Measurements from ENCODE around the gene S100A13. TPM values are rescaled to one million over a fixed set of nuclear protein-coding genes. Genes with fewer than 3 reads are reported as not detected.
"Not testable (repeated sequence)": the region's sequence is repeated elsewhere in the genome, so short reads cannot be mapped to it uniquely, and the experiment has no call there.

Gene S100A13
- total RNA-seq, 1 donor from 2014 or later: 200 TPM

DNA sequence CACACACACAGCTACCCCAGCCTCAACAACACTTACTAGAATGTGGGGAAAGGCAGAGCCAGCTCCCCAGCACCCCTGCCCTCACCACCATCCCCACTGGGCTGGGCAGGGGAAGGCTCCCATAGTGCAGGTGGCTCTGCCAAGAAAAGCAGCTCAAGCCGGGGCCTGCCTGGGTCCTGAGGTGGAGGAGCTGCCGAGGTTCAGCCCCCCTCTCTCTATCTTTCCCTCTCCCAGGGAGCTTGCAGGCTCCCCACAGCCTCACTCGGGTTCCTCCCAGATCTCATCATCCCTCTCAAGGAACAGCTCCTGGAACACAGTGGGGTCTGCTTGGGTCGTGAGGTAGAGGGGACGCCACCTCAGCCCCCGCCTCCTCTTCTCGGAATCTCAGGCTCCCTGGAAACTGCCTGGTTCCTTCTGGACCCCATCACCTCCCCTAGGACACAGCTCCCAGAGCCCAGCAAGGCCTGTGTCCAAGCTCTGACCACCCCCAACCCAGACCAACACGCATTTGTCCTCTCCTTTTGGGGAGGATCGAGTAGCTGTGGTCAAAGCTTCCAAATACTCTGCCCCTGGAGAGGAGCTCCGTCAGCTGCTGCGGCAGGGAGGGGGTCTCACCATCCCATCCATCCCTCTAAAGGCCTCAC is 15.1 kb downstream of the S100A13 start:
- intact Hi-C loops (cut with DNase I): no loop called here
- no peak for DNase-seq (ENCODE audit: low spot score)

- intact Hi-C loops (cut with DNase I): no loop called here
- no peak for DNase-seq (ENCODE audit: low spot score)
These were observed 15.9 kb downstream of the S100A13 start for GRCh38 chr1:153611356-153611755.

GRCh38 chr1:153610811-153611301 is 16.4 kb downstream of the S100A13 start:
- intact Hi-C loops (cut with DNase I): no loop called here
- DNase-seq (ENCODE audit: low spot score): no peak

GRCh38 chr1:153610334-153610733 is 17.0 kb downstream of the S100A13 start:
- intact Hi-C loops (cut with DNase I): no loop called here
- DNase-seq (ENCODE audit: low spot score): no peak

- intact Hi-C loops (cut with DNase I): no loop called here
- DNase-seq (ENCODE audit: low spot score): no peak
These were observed 17.8 kb downstream of the S100A13 start for GRCh38 chr1:153609585-153609907.

GRCh38 chr1:153608742-153609584 is 18.3 kb downstream of the S100A13 start:
- peak; percentile 86 for DNase-seq (ENCODE audit: low spot score)
- intact Hi-C loops (cut with DNase I): no loop called here

DNA sequence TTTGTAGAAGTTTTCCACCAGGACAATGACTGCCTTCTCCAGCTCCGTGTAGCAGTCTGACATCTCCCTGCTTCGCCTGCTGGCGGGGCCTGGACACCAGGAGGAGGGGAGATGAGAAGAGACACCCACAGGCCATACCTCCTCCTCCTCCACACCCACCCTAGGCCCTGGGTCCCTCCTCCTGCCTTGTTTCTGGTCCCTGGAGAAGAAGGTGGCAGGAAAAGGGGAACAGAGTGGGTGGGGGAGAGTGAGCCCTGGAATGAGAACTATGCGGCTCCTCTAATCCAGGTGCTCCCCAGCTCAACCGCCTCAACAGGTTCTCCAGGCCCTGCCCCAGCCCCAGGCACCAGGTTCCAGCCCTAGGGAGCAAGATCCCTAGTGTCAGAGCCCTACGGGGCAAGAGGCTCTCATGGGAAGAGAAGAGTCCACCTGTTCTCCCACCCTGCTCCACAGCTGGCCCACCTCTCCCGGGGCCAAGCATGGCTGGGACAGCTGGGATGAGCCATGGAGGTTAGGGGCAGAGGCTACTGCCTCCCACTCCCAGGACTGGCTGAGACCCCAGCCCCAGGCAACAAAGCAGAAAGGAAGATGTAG is 19.1 kb downstream of the S100A13 start:
- intact Hi-C loops (cut with DNase I): no loop called here
- DNase-seq (ENCODE audit: low spot score): no peak

DNA sequence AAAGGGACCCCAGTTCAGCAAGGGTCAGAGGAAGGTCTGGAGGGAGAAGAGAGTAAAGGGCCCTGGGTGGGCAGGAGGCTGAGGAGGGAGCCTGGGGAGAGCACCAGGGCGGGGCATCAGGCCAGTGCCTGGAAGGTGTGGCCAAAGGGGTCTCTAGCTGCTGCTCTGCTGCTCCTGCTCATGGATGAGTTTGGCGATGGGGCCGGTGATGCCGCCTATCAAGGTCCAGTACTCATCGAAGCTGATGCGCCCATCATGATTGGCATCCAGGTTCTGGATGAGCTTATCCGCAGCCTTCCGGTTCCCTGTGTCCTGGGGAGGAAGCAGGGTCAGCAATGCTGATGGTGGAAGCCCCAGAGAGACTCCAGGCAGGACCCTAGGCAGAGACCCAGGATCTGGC is 19.9 kb downstream of the S100A13 start:
- intact Hi-C loops (cut with DNase I): no loop called here
- DNase-seq (ENCODE audit: low spot score): no peak

DNA sequence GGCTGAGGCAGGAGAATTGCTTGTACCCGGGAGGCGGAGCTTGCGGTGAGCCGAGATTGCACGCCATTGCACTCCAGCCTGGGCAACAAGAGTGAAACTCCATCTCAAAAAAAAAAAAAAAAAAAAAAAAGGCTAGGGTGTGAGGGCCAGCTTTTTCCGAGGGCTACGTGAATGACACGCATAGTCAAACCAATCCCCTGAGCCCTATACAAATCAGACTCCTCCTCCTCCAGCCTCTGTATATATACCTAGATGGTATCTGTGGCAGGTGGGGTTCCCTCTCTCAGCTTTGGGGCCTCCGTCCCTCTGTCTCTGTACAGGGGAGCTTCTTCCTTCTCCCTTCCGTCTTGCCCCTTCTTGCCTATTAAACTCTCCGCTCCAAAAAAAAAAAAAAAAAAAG is 21.1 kb downstream of the S100A13 start:
- DNase-seq (ENCODE audit: low spot score): no peak
- intact Hi-C loops (cut with DNase I): no loop called here

DNA sequence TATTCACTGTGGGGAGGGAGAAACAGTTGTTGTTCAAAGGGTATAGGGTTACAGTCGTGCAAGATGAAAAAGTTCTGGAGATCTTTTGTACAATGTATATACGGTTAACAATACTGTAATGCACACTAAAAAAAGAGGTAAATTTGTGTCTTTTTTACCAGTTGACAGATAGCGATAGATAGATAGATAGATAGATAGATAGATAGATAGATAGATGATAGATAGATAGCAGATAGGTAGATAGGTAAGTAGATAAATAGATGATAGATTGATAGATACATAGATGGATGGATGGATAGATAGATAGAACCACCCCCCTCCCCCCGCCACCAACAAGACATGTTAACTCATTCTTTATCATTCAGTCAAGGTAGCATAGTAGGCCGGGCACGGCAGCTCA is 24.6 kb downstream of the S100A13 start:
- intact Hi-C loops (cut with DNase I): no loop called here

DNA sequence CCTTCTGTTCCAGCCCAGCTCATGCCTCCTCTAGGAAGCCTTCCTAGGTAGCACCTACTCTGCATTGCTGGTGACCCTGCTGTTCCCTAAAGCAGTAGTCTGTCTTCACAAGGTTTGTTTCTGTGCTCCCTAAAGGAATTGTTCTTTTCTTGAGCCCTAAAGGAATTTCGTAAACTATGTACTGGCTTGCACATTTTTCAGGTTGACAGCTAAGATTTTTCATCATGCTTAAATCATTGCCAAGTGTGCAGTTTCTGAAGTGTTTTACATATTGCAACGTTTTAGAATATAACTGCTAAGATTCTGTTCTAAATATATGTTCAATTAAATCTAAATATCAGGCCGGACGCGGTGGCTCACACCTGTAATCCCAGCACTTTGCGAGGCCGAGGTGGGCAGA is 27.5 kb downstream of the S100A13 start:
- intact Hi-C loops (cut with DNase I): no loop called here
- DNase-seq (ENCODE audit: low spot score): no peak

More for the DNA sequence above, 24.6 kb downstream of the S100A13 start:
- DNase-seq (ENCODE audit: low spot score): no peak

- no peak for DNase-seq (ENCODE audit: low spot score)
- intact Hi-C loops (cut with DNase I): no loop called here
These were observed 28.8 kb downstream of the S100A13 start for GRCh38 chr1:153598309-153599172.

GRCh38 chr1:153597206-153597605 is 30.1 kb downstream of the S100A13 start:
- no peak for DNase-seq (ENCODE audit: low spot score)
- intact Hi-C loops (cut with DNase I): no loop called here

DNA sequence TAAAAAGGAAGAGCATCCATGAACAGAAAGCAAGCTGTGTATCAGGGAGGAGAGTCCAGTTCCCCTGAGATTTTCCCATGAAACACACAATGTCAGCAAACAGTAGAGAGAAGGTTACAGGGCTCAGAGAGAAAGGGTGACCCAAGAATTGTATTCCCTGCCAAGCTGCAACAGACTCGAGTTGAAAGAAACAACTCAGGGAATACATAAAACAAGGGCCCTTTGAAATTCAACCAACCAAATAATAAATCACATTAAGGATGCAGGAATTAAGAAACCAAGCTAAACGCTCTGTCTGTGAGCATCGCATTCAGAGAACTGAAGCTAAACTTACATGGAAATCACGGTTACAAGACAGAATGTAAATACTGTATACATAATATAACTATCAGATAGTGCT is 34.6 kb downstream of the S100A13 start:
- no peak for DNase-seq (ENCODE audit: low spot score)
- intact Hi-C loops (cut with DNase I): no loop called here

DNA sequence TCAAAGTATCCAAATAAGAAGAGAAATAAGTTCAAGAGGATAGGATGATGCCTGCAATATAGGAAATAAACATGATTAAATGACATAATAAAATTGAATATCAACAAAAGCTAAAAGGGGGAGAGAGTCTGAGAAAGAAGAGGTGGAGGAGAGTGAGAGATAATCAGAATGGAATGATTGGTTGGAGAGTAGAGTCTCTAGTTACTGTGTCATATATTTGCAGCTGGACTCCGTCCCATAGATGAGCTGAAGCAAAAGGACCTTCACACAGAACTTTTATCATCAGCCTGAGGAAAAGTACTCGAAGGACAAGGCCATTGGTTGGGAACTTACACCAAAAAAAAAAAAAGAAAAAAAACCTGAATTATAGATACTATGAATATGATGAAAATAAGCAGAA is 38.8 kb downstream of the S100A13 start:
- intact Hi-C loops (cut with DNase I): no loop called here

GRCh38 chr1:153588033-153588432 is 39.3 kb downstream of the S100A13 start:
- DNase-seq (ENCODE audit: low spot score); intact Hi-C loops (cut with DNase I): not testable (repeated sequence)

More for the DNA sequence above, 38.8 kb downstream of the S100A13 start:
- DNase-seq (ENCODE audit: low spot score): no peak

DNA sequence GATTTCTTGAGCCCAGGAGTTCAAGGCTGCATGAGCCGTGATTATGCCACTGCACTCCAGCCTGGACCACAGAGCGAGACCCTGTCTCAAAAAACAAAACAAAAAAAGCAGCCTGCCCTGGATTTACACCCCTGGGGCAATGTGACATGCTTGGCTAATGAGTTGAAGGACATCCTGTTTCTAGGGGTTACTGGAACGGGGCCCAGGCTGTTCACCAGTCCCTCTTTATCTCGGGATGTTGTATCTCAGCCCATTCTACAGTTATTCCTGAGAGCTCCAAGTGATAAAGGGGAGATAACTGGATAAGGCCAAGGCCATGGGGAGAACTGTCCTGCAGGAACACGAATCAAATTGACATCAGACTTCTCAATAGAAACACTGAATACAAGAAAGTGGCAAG is 40.0 kb downstream of the S100A13 start:
- DNase-seq (ENCODE audit: low spot score): no peak
- intact Hi-C loops (cut with DNase I): no loop called here

DNA sequence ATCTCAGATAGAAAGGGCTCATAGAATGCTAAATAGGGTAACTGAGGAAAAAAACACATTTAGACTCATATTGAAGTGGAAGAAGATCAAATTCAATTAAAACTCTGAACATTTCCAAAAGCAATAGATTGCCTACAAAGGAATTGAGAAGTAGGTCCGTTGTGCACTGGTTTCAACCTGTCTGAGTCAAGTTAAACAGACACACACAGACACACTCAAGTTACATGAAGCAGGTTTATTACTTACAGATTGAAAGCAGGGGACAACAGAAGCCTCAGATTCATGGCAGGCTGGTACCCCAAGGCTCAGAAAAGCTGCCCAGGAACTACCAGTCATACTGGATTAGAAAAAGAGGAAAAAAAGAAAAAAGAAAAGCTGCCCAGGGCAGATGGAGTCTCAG is 41.0 kb downstream of the S100A13 start:
- intact Hi-C loops (cut with DNase I): no loop called here
- no peak for DNase-seq (ENCODE audit: low spot score)

- DNase-seq (ENCODE audit: low spot score): no peak
- intact Hi-C loops (cut with DNase I): no loop called here
These were observed 42.3 kb downstream of the S100A13 start for GRCh38 chr1:153585006-153585405.

DNA sequence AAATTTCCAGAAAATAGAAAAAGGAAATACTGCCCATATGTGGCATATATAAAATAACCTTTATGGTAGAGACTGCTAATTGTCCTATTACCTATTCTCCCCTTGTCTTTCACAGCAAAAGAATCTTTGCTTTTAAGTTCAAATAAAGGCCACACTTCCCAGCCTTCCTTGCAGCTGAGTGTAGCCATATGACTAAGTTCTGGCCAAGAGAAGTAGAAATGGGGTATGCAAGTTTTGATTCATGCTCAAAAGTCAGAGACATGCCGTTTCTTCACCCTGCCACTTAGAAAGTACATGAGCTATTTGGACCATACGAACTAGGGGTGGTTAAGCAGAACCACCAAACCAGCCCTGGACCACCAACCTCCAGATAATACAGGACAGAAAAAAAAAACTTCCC is 43.3 kb downstream of the S100A13 start:
- no peak for DNase-seq (ENCODE audit: low spot score)
- intact Hi-C loops (cut with DNase I): no loop called here

Data from cardiac septum (tissue), 1 donor.